NB4 (cell line): ENCODE results near the gene TMEM52B.
"Not testable (repeated sequence)": the region's sequence is repeated elsewhere in the genome, so short reads cannot be mapped to it uniquely, and the experiment has no call there.

Experiments used
- DNase-seq: peaks from one replicate; pipeline ENCODE4 v3.0.0; 2010; ENCODE audit warnings: low read depth
- H3K4me3 ChIP-seq: one replicate; pipeline ENCODE4 v1.5.1; 2011; ENCODE audit warnings: mild to moderate bottlenecking, low read depth, low read length, moderate library complexity
- MYC ChIP-seq: IDR thresholded peaks from 2 replicates; pipeline ENCODE4 v1.6.1; 2011; ENCODE audit warnings: low read depth, low read length
- POLR2A ChIP-seq: IDR thresholded peaks from 2 replicates; pipeline ENCODE4 v1.6.1; 2011; ENCODE audit warnings: mild to moderate bottlenecking; ENCODE audit not compliant: insufficient read length; ENCODE audit errors: extremely low read depth
- TF ChIP-seq, protein P1 (sequence below): IDR thresholded peaks from one replicate; pipeline ENCODE4 v1.5.1; 2012; ENCODE audit warnings: low read depth, low read length
- TF ChIP-seq, protein P2 (sequence below): IDR thresholded peaks from 2 replicates; pipeline ENCODE4 v1.6.1; 2011; ENCODE audit warnings: low read depth, low read length

Gene TMEM52B

DNA sequence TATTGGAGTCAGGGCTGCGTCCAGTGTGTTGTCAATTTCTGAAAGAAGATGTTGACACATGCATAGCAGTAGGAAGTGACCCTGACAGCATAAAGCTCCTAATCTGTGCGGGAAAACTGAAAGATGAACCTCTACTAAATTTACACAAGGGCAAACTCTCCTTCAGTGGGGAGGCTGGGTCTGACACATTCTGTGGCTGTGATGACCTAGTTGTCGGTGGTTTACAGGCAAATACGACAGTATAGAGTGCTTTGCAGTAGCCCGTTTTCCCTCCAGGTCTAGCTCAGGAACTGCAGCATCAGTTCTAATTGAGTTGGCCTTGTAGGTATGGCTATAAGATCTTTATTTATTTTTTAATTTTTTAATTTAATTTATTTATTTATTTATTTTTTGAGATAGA lies 19.0 kb downstream of the TMEM52B start:
- DNase-seq, result no peak
- H3K4me3 ChIP-seq, result no peak overlapping the region
- TF ChIP-seq, protein P1, sequence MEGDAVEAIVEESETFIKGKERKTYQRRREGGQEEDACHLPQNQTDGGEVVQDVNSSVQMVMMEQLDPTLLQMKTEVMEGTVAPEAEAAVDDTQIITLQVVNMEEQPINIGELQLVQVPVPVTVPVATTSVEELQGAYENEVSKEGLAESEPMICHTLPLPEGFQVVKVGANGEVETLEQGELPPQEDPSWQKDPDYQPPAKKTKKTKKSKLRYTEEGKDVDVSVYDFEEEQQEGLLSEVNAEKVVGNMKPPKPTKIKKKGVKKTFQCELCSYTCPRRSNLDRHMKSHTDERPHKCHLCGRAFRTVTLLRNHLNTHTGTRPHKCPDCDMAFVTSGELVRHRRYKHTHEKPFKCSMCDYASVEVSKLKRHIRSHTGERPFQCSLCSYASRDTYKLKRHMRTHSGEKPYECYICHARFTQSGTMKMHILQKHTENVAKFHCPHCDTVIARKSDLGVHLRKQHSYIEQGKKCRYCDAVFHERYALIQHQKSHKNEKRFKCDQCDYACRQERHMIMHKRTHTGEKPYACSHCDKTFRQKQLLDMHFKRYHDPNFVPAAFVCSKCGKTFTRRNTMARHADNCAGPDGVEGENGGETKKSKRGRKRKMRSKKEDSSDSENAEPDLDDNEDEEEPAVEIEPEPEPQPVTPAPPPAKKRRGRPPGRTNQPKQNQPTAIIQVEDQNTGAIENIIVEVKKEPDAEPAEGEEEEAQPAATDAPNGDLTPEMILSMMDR, result no peak
- no peak for TF ChIP-seq POLR2A
- TF ChIP-seq MYC, result no peak
- TF ChIP-seq, protein P2, sequence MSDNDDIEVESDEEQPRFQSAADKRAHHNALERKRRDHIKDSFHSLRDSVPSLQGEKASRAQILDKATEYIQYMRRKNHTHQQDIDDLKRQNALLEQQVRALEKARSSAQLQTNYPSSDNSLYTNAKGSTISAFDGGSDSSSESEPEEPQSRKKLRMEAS, result no peak

DNA sequence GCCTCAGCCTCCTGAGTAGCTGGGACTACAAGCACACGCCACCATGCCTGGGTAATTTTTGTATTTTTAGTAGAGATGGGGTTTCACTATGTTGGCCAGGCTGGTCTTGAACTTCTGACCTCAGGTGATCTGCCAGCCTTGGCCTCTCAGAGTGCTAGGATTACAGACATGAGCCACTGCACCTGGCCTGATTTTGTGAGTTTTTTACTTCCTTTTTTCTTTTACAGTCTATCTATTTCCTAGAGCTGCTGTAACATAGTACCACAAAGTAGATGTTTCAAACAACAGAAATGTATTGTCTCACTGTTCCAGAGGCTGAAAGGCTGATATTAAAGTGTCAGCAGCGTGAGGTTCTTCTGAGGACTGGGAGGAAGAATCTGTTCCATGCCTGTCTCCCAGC lies 25.7 kb downstream of the TMEM52B start:
- not testable (repeated sequence) for H3K4me3 ChIP-seq, DNase-seq

DNA sequence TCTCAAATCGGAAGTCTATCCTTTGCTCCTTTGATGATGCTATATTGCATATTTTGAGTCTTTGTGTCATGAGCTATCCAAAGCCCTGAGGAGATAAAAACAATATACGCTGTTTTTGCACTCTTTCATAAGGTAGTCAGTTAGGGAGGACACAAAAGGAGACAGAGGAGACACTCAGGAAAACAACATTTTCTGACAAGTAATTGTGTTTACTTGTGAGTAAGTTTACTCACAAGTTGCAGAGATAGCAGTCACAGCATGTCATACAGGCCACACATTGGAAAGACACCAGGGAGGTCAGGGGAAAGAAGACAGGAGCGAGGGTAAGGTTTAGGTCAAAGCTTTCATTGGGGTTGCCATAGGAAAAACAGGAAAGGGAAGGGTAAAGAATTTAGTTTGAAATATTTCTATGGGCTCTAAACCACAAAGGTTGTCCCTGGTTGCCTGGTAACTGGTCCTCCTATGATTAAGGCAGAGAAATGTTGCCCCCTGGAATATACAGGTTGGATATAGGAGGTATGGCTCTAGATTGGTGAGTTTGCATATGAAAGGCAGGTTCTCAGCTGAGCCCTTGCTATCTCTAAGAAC lies 26.5 kb downstream of the TMEM52B start:
- no peak for DNase-seq
- no peak for TF ChIP-seq POLR2A
- TF ChIP-seq, protein P1, result no peak
- TF ChIP-seq, protein P2, result no peak
- TF ChIP-seq MYC, result no peak
- H3K4me3 ChIP-seq, result no peak overlapping the region

DNA sequence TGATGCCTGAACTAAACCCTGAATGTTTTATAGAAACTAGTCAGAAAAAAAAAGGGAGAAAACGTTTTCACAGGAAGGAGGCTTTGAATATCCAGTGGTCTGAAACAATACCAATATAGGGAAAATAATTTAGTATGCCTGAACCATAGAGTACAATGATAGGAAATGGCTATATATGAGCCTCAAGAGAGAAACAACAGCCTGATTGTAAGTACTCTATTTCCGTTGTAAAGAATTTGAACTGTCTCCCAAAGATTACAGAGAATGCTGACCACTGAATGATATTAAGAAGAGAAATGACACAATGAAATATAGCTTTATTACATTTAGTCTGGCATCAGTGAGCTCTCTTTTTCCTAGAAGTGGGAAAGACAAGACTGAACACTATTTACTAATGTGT lies 28.3 kb downstream of the TMEM52B start:
- no peak for DNase-seq
- TF ChIP-seq, protein P1, result no peak
- TF ChIP-seq, protein P2, result no peak
- no peak for TF ChIP-seq MYC
- no peak for TF ChIP-seq POLR2A
- H3K4me3 ChIP-seq, result no peak overlapping the region

DNA sequence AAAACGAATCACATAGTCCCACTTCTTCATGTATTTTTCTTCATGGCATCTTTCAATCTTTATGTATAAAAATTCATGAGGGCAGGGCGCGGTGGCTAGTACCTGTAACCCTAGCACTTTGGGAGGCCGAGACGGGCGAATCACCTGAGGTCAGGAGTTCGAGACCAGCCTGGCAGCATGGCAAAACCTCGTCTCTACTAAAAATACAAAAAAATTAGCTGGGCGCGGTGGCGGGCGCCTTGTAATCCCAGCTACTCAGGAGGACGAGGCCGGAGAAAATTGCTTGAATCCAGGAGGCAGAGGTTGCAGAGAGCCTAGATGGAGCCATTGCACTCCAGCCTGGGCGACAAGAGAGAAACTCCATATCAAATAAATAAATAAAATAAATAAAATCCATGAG lies 31.4 kb downstream of the TMEM52B start:
- DNase-seq, result no peak
- H3K4me3 ChIP-seq, result no peak overlapping the region
- no peak for TF ChIP-seq POLR2A
- TF ChIP-seq, protein P2, result no peak
- no peak for TF ChIP-seq MYC
- TF ChIP-seq, protein P1, result no peak

DNA sequence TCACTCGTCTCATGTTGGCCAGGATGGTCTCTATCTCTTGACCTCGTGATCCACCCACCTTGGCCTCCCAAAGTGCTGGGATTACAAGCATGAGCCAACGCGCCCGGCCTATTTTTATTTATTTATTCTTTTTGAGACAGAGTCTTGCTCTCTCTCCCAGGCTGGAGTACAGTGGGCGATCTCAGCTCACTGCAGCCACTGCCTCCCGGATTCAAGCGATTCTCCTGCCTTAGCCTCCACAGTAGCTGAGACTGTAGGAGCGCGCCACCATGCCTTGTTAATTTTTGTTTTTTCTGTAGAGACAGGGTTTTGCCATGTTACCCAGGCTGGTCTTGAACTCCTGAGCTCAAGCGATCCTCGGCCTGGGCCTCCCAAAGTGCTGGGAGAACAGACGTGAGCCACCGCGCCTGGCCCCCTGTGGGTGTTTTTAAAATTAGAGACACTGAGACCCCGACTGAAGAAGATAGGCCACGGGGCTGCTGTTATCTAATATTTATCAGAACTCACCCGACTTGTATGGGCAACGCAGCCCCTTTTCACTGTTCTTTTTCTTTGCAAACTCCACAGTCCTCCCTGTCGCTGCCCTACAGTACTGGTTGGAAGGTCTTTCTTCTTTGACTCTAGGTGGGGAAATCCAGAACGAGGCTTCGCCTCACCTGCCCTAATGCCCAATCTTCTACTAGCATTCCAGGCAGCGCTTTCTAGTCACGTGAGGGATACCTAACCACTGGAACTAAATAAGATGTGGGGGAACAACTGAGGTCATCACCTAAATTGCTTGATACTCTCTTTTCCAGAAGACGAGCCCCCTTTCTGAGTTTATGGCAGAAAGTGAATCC lies 32.5 kb downstream of the TMEM52B start:
- DNase-seq, result no peak
- H3K4me3 ChIP-seq, result no peak overlapping the region
- TF ChIP-seq POLR2A, result no peak
- TF ChIP-seq, protein P1, result no peak
- TF ChIP-seq, protein P2, result no peak
